HG03066 (cell line): ENCODE measurements around the gene ZNF107.
"Not testable (repeated sequence)": the region's sequence is repeated elsewhere in the genome, so short reads cannot be mapped to it uniquely, and the experiment has no call there.

Experiments
- ATAC-seq: cut with Tn5 transposase; IDR thresholded peaks from one replicate; pipeline ENCODE4 v1.9.1; 2021; ENCODE audit warnings: low read depth; ENCODE audit not compliant: unreplicated experiment

ZNF107 gene

GRCh38 chr7:64729089-64729848 is 63.3 kb downstream of the ZNF107 start:
- no peak for ATAC-seq

GRCh38 chr7:64733550-64734240 is 67.8 kb downstream of the ZNF107 start:
- no peak for ATAC-seq

GRCh38 chr7:64736575-64736974 is 70.6 kb downstream of the ZNF107 start:
- ATAC-seq = no peak

DNA sequence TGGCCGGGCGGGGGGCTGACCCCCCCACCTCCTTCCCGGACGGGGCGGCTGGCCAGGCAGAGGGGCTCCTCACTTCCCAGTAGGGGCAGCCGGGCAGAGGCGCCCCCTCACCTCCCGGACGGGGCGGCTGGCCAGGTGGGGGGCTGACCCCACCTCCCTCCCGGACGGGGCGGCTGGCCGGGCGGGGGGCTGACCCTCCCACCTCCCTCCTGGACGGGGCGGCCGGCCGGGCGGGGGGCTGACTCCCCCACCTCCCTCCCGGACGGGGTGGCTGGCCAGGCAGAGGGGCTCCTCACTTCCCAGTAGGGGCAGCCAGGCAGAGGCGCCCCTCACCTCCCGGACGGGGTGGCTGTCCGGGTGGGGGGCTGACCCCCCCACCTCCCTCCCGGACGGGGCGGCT is 72.5 kb downstream of the ZNF107 start:
- not testable (repeated sequence) for ATAC-seq

DNA sequence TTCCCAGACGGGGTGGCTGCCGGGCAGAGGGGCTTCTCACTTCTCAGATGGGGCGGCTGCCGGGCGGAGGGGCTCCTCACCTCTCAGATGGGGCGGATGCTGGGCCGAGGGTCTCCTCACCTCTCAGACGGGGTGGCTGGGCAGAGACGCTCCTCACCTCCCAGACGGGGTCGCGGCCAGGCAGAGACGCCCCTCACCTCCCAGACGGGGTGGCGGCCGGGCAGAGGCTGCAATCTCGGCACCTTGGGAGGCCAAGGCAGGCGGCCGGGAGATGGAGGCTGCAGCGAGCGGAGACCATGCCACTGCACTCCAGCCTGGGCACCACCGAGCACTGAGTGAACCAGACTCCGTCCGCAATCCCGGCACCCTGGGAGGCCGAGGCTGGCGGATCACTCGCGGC is 73.0 kb downstream of the ZNF107 start:
- ATAC-seq = not testable (repeated sequence)

GRCh38 chr7:64744680-64745079 is 78.7 kb downstream of the ZNF107 start:
- ATAC-seq = no peak

- no peak for ATAC-seq
Observed at GRCh38 chr7:64747802-64748201, 81.9 kb downstream of the ZNF107 start.

- ATAC-seq = no peak
Observed at GRCh38 chr7:64753032-64753431, 87.1 kb downstream of the ZNF107 start.

- ATAC-seq = no peak
Observed at GRCh38 chr7:64755865-64756264, 89.9 kb downstream of the ZNF107 start.

DNA sequence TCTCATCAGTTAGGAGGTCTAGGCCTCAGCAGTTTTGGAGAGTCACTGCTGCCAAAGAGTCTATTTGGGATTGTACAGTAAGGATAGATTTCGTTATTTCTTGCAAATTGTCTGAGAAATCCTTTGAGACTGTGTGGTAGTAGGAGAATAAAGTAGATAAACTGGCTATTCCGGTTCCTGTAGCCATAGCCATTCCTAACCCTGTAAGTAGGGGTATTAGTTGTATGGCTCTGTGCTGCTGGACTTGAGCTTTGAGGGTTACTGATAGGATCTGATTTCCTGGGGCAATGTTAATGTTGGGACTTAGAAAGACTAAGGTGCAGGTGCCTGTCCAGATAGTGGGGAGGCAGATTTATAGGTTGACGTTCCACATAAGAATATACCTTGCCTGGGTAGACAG is 92.2 kb downstream of the ZNF107 start:
- ATAC-seq = no peak
